ENCODE data around the gene HHAT. TPM values are rescaled to one million over a fixed set of nuclear protein-coding genes. Genes with fewer than 3 reads are reported as not detected.

Gene HHAT
- total RNA-seq, 2 experiments from 2014 or later: 0.99 to 1.4 TPM

DNA sequence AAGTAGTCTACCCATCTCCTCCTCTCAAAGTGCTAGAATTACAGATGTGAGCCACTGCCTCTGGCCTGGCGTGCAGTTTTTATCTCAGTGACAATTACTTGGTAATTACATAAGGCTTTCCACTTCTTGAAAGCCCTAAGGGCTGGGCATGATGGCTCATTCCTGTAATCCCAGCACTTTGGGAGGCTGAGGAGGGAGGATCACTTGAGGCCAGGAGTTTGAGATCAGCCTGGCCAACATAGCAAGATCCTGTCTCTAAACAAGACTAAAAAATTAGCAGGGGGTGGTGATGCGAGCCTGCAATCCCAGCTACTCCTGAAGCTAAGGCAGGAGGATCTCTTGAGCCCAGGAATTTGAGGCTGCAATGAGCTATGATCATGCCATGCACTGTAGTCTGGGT is 7.7 kb downstream of the HHAT start:
- CTCF ChIA-PET: interaction anchor here (0.6 kb wide), 1 partner anchor 1140 kb away, joined by 4 read pairs; no protein-coding TSS in a partner anchor
- DNase-seq (no peak), ATAC-seq (no peak)
- Mint-ChIP-seq H3K27me3 (peaks cover 2% of the 10 kb centered on the region), H3K4me3 (no peak overlapping the region), H3K9me3 (no peaks in the 10 kb centered on the region), H3K4me1 (ENCODE audit: low read depth) (peaks cover 41% of the 10 kb centered on the region), H3K27ac (no peak overlapping the region), H3K36me3 (ENCODE audit: low read depth) (no peaks in the 10 kb centered on the region)
- POLR2A ChIA-PET: interaction anchor here (1.0 kb wide), 1 partner anchor 37 kb away, joined by 4 read pairs; no protein-coding TSS in a partner anchor
- intact Hi-C loops (cut with micrococcal nuclease): no loop called here
- TF ChIP-seq, protein P1, sequence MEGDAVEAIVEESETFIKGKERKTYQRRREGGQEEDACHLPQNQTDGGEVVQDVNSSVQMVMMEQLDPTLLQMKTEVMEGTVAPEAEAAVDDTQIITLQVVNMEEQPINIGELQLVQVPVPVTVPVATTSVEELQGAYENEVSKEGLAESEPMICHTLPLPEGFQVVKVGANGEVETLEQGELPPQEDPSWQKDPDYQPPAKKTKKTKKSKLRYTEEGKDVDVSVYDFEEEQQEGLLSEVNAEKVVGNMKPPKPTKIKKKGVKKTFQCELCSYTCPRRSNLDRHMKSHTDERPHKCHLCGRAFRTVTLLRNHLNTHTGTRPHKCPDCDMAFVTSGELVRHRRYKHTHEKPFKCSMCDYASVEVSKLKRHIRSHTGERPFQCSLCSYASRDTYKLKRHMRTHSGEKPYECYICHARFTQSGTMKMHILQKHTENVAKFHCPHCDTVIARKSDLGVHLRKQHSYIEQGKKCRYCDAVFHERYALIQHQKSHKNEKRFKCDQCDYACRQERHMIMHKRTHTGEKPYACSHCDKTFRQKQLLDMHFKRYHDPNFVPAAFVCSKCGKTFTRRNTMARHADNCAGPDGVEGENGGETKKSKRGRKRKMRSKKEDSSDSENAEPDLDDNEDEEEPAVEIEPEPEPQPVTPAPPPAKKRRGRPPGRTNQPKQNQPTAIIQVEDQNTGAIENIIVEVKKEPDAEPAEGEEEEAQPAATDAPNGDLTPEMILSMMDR (IDR thresholded peaks at IDR 0.05): no peak

DNA sequence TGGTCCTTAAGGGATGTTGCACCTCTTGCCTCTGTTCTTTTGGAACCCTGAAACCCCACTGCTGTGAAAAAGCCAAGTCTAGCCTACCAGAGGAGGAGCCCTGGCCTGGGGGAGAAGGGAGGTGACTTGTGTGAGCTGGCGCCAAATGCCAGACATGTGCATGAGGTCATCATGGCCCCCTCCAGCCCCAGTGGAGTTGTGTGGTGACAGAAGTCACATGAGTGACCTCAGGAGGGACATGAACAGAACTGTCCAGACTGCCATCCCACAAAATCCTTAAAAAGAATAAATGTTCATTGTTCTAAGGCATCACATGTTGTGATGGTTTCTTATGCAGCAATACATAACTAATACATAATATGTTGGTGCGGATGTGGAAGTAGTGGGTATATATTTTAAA is 10.8 kb downstream of the HHAT start:
- ATAC-seq (no peak), DNase-seq (no peak)
- intact Hi-C loops (cut with micrococcal nuclease): no loop called here
- H3K4me1 Mint-ChIP-seq (ENCODE audit: low read depth): peaks cover 26% of the 10 kb centered on the region
- no peak overlapping the region for H3K4me3 Mint-ChIP-seq
- H3K9me3 Mint-ChIP-seq: no peaks in the 10 kb centered on the region
- CTCF ChIA-PET: interaction anchor here (0.7 kb wide), 1 partner anchor 12 kb away, joined by 3 read pairs; no protein-coding TSS in a partner anchor
- POLR2A ChIA-PET: interaction anchor here (3.3 kb wide), 1 partner anchor 34 kb away, joined by 21 read pairs; no protein-coding TSS in a partner anchor
- TF ChIP-seq, protein P1 (IDR thresholded peaks at IDR 0.05): no peak
- H3K36me3 Mint-ChIP-seq (ENCODE audit: low read depth): no peaks in the 10 kb centered on the region
- H3K27me3 Mint-ChIP-seq: no peaks in the 10 kb centered on the region
- no peak overlapping the region for H3K27ac Mint-ChIP-seq

DNA sequence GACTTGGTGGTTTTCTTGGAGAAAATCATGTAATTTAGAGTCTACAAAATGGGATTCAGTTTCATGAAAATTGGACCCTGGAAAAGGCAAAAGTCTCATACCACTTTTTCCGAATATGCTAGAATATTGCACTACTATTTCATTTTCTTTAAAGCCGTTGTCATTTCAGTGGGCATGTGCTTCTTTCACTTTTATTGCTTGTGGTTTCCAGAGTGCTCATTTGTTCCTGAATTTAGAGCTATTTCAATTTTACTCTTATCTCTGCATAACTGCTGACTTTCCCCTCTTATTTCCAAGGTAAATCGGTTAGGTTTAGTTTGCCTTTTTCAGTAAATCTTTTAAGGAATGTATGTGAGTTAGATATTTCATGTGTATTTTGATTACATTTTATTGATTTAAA is 11.6 kb downstream of the HHAT start:
- ATAC-seq (peak; percentile 34), DNase-seq (no peak)
- peaks cover 26% of the 10 kb centered on the region for H3K4me1 Mint-ChIP-seq (ENCODE audit: low read depth)
- H3K36me3 Mint-ChIP-seq (ENCODE audit: low read depth): no peaks in the 10 kb centered on the region
- H3K27me3 Mint-ChIP-seq: no peaks in the 10 kb centered on the region
- peak overlapping the region; percentile 18 for H3K4me3 Mint-ChIP-seq
- TF ChIP-seq, protein P1 (IDR thresholded peaks at IDR 0.05): no peak
- no peaks in the 10 kb centered on the region for H3K9me3 Mint-ChIP-seq
- intact Hi-C loops (cut with micrococcal nuclease): no loop called here
- H3K27ac Mint-ChIP-seq: peak overlapping the region; percentile 80
- ChIA-PET POLR2A (interaction anchor here (0.7 to 3.7 kb wide), 5 partner anchors 8 to 110 kb away, joined by 3 to 21 read pairs (median 8); no protein-coding TSS in a partner anchor), CTCF (interaction anchor here (0.9 to 3.6 kb wide), 8 partner anchors 7 to 62 kb away, joined by 3 to 14 read pairs (median 5); no protein-coding TSS in a partner anchor)

DNA sequence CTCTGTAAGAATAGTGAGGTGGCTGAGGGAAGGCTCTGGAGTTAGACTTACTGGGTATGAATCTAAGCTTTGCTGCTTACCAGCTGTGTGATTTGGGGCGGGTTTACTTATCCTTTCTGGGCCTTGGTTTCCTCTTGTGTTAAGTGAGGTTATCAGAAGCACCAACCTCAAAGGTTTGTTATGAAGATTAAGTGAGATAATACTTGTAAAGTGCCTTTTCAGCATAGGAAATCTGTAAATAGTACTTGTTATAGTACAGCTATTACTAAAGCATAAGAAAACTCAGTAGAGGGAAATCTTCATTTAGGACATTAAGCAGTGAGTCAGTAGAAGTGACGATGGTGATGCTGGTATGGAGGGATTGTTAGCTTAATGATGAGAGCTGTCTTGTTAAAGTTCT is 12.1 kb downstream of the HHAT start:
- peak; percentile 35 for DNase-seq
- CTCF ChIA-PET: interaction anchor here (0.9 to 3.6 kb wide), 9 partner anchors 8 to 61 kb away, joined by 3 to 14 read pairs (median 4); no protein-coding TSS in a partner anchor
- H3K27me3 Mint-ChIP-seq: no peaks in the 10 kb centered on the region
- POLR2A ChIA-PET: interaction anchor here (0.7 to 3.7 kb wide), 6 partner anchors 8 to 111 kb away, joined by 3 to 21 read pairs (median 6); no protein-coding TSS in a partner anchor
- intact Hi-C loops (cut with micrococcal nuclease): no loop called here
- H3K4me1 Mint-ChIP-seq (ENCODE audit: low read depth): peaks cover 26% of the 10 kb centered on the region
- peak overlapping the region; percentile 80 for H3K27ac Mint-ChIP-seq
- ATAC-seq: peak; percentile 65
- no peaks in the 10 kb centered on the region for H3K9me3 Mint-ChIP-seq
- H3K36me3 Mint-ChIP-seq (ENCODE audit: low read depth): no peaks in the 10 kb centered on the region
- TF ChIP-seq, protein P1 (IDR thresholded peaks at IDR 0.05): no peak
- no peak overlapping the region for H3K4me3 Mint-ChIP-seq
